GM12872 (cell line): Measurements from ENCODE around the gene NXT2.

Experiments
- CTCF ChIP-seq: IDR thresholded peaks from 3 replicates; pipeline ENCODE4 v1.5.1; 2011; ENCODE audit warnings: low read depth, mild to moderate bottlenecking, low read length, moderate library complexity; ENCODE audit not compliant: insufficient read depth

NXT2 gene

GRCh38 chrX:109519001-109519400 lies 17.6 kb upstream of the NXT2 start:
- no peak for TF ChIP-seq CTCF

GRCh38 chrX:109533005-109533404 lies 3.6 kb upstream of the NXT2 start:
- no peak for TF ChIP-seq CTCF

- no peak for TF ChIP-seq CTCF
These were observed 3.0 kb upstream of the NXT2 start for GRCh38 chrX:109533631-109534030.

GRCh38 chrX:109534933-109535332 lies 1.7 kb upstream of the NXT2 start:
- TF ChIP-seq CTCF = no peak

GRCh38 chrX:109535578-109535977 lies 1.1 kb upstream of the NXT2 start:
- TF ChIP-seq CTCF = no peak

- TF ChIP-seq CTCF = no peak
These were observed 651 bp downstream of the NXT2 start for GRCh38 chrX:109537324-109537665.

- TF ChIP-seq CTCF = no peak
These were observed 17.2 kb downstream of the NXT2 start for GRCh38 chrX:109553862-109554261.

GRCh38 chrX:109577055-109577454 lies 40.4 kb downstream of the NXT2 start:
- no peak for TF ChIP-seq CTCF
